OCI-LY1 (cell line): ENCODE results near the gene CLRN2.

Experiments used
- H2AFZ ChIP-seq: fragments of 200-600 bp; sonication (generic), shearing (Covaris generic); 2 replicates; pipeline ENCODE4 v1.6.0; 2014; ENCODE audit warnings: antibody characterized with exemption, mild to moderate bottlenecking, low read length
- H3F3A ChIP-seq: fragments of 200-600 bp; sonication (generic), shearing (Covaris generic); 2 replicates; pipeline ENCODE4 v1.6.0; 2014; ENCODE audit warnings: mild to moderate bottlenecking, antibody characterized with exemption, low read length, moderate library complexity; ENCODE audit not compliant: insufficient read depth
- H3K27ac ChIP-seq: fragments of 200-600 bp; sonication (generic); 2 replicates; pipeline ENCODE4 v1.5.1; 2014; ENCODE audit warnings: low read length, mixed run types, mild to moderate bottlenecking, low read depth; ENCODE audit not compliant: poor library complexity, severe bottlenecking
- H3K27me3 ChIP-seq: fragments of 200-600 bp; sonication (generic); 2 replicates; pipeline ENCODE4 v1.6.0; 2014; ENCODE audit warnings: antibody characterized with exemption, mild to moderate bottlenecking, low read length, moderate library complexity; ENCODE audit not compliant: insufficient read depth
- H3K36me3 ChIP-seq: fragments of 200-600 bp; sonication (generic); 2 replicates; pipeline ENCODE4 v1.6.1; 2014; ENCODE audit warnings: mild to moderate bottlenecking, antibody characterized with exemption, low read length, moderate library complexity, mixed read lengths; ENCODE audit not compliant: insufficient read depth
- H3K4me1 ChIP-seq: fragments of 200-600 bp; sonication (generic); 2 replicates; pipeline ENCODE4 v1.5.1; 2014; ENCODE audit warnings: mild to moderate bottlenecking, low read length, moderate library complexity; ENCODE audit not compliant: insufficient read depth, severe bottlenecking
- H3K4me2 ChIP-seq: fragments of 200-600 bp; sonication (generic), shearing (Covaris generic); 2 replicates; pipeline ENCODE4 v1.6.1; 2014; ENCODE audit warnings: low read length
- H3K4me3 ChIP-seq: fragments of 200-600 bp; sonication (generic); 2 replicates; pipeline ENCODE4 v1.5.1; 2014; ENCODE audit warnings: low read length, low read depth, mild to moderate bottlenecking, mixed read lengths; ENCODE audit not compliant: poor library complexity, severe bottlenecking
- H3K79me2 ChIP-seq: fragments of 200-600 bp; shearing (Covaris generic); 2 replicates; pipeline ENCODE4 v1.6.1; 2016; ENCODE audit warnings: mixed run types, low read length, mixed read lengths; ENCODE audit not compliant: insufficient read depth
- H3K9ac ChIP-seq: fragments of 200-600 bp; sonication (generic), shearing (Covaris generic); 2 replicates; pipeline ENCODE4 v1.6.1; 2014; ENCODE audit warnings: mild to moderate bottlenecking, low read length, mixed read lengths
- H3K9me2 ChIP-seq: fragments of 200-600 bp; sonication (generic), shearing (Covaris generic); 2 replicates; pipeline ENCODE4 v1.6.1; 2014; ENCODE audit warnings: low read depth, mild to moderate bottlenecking, low read length, mixed read lengths
- H3K9me3 ChIP-seq: fragments of 200-600 bp; shearing (Covaris generic); 2 replicates; pipeline ENCODE4 v1.6.1; 2014; ENCODE audit warnings: low read length, mixed read lengths
- H4K20me1 ChIP-seq: fragments of 200-600 bp; sonication (generic), shearing (Covaris generic); 2 replicates; pipeline ENCODE4 v1.6.0; 2016; ENCODE audit warnings: mild to moderate bottlenecking, low read length; ENCODE audit not compliant: insufficient read depth
- EZH2 ChIP-seq: fragments of 200-600 bp; sonication (generic), shearing (Covaris generic); IDR thresholded peaks from 2 replicates; pipeline ENCODE4 v1.8.0; 2017; ENCODE audit warnings: borderline replicate concordance, mixed run types, mild to moderate bottlenecking, antibody characterized with exemption, low read length, moderate library complexity, mixed read lengths
- TF ChIP-seq, protein P1 (sequence below): fragments of 200-600 bp; sonication (generic), shearing (Covaris generic); IDR thresholded peaks from 2 replicates; pipeline ENCODE4 v1.5.1; 2017; ENCODE audit warnings: mild to moderate bottlenecking, antibody characterized with exemption, low read length, moderate library complexity, mixed read lengths

CLRN2 gene

DNA sequence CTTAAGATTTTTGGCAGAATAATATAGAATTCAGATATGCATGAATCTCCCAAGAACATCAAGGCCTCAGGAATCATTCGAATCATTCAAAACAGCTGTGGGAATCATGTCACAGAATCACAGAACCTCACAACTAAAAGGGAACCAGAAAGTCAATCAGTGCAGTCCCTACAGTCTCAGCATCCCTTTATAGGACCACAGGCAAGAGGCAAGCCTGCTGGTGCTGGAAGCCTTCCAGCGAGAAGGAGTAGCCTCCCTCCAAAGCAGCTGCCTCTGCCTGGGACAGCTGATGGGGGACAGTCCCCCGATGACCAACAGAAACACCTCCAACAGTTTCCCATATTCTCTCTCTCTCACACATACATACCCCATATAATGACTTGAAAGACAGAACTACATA is 23.8 kb upstream of the CLRN2 start:
- no peak for TF ChIP-seq EZH2
- TF ChIP-seq, protein P1, sequence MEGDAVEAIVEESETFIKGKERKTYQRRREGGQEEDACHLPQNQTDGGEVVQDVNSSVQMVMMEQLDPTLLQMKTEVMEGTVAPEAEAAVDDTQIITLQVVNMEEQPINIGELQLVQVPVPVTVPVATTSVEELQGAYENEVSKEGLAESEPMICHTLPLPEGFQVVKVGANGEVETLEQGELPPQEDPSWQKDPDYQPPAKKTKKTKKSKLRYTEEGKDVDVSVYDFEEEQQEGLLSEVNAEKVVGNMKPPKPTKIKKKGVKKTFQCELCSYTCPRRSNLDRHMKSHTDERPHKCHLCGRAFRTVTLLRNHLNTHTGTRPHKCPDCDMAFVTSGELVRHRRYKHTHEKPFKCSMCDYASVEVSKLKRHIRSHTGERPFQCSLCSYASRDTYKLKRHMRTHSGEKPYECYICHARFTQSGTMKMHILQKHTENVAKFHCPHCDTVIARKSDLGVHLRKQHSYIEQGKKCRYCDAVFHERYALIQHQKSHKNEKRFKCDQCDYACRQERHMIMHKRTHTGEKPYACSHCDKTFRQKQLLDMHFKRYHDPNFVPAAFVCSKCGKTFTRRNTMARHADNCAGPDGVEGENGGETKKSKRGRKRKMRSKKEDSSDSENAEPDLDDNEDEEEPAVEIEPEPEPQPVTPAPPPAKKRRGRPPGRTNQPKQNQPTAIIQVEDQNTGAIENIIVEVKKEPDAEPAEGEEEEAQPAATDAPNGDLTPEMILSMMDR: no peak
- Histone ChIP-seq H3K4me3 (no peak overlapping the region), H3F3A (no peaks in the 10 kb centered on the region), H3K27ac (no peak overlapping the region), H2AFZ (no peak overlapping the region), H3K27me3 (no peaks in the 10 kb centered on the region), H3K9ac (no peak overlapping the region), H3K79me2 (no peaks in the 10 kb centered on the region), H3K4me2 (no peak overlapping the region), H3K36me3 (peaks cover 19% of the 10 kb centered on the region), H3K9me2 (no peaks in the 10 kb centered on the region), H3K4me1 (no peaks in the 10 kb centered on the region), H3K9me3 (no peaks in the 10 kb centered on the region), H4K20me1 (no peaks in the 10 kb centered on the region)

DNA sequence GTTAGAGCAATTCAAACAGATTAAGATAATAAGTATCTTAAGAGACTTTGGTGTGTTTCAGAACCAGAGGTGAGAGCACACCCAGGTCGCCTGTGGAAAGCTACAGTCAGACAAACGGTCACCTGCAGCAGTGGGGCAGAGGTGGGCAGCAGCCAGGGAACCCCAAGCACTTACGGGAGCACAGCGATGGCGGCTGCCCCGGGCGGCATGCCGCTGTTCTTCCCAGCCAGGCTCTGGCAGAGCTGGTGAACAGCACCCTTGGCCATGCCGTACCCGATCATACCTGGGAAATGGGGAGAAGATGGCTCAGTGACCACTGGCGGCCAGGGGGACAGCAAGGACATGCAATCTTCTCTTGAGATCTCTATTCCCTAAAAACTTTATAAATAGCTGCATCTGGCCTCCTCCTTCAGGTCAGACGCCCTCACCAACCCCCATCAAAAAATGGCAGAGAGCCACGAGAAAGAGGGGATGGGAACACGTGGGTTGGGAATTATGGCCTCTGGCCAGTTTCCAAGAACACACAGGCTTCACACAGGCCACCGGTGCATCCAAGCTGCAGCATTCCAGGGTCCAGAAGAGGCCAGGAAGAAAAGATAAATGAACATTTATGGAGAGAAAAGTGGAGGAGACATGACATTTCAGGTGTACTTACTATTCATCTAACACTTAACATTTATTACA is 22.8 kb upstream of the CLRN2 start:
- Histone ChIP-seq H3K79me2 (no peaks in the 10 kb centered on the region), H3K36me3 (0 out of 2 replicates have a peak, but pooled peaks cover 10% of the 10 kb centered on the region), H3K9ac (no peak overlapping the region), H4K20me1 (no peaks in the 10 kb centered on the region), H3K9me3 (no peaks in the 10 kb centered on the region), H2AFZ (no peak overlapping the region), H3K4me1 (no peaks in the 10 kb centered on the region), H3F3A (no peaks in the 10 kb centered on the region), H3K27me3 (no peaks in the 10 kb centered on the region), H3K27ac (no peak overlapping the region), H3K4me2 (no peak overlapping the region), H3K9me2 (no peaks in the 10 kb centered on the region), H3K4me3 (no peak overlapping the region)
- TF ChIP-seq, protein P1: no peak
- no peak for TF ChIP-seq EZH2

DNA sequence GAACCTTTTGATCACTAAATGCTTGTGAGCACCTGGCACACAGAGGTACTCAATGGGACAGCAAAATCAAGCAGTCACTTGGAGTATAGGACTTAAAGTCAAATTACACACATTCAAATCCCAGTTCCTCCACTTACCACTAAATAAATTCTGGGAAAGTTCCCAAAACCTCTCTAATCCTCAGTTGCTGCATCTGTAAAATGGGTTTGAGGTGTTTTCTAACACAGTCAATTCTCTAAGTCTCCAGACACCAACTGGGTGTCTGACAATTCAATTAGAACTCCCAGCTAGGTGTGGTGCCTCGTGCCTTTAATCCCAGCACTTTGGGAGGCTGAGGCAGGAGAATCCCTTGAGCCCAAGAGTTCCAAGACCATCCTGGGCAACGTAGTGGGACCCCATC is 22.1 kb upstream of the CLRN2 start:
- H2AFZ ChIP-seq: no peak overlapping the region
- no peaks in the 10 kb centered on the region for H3K27me3 ChIP-seq
- no peak overlapping the region for H3K4me2 ChIP-seq
- no peaks in the 10 kb centered on the region for H3K9me2 ChIP-seq
- H3K4me3 ChIP-seq: no peak overlapping the region
- H3K79me2 ChIP-seq: no peaks in the 10 kb centered on the region
- TF ChIP-seq EZH2: no peak
- TF ChIP-seq, protein P1: no peak
- H3K36me3 ChIP-seq: 0 out of 2 replicates have a peak, but pooled peaks cover 12% of the 10 kb centered on the region
- H3K9ac ChIP-seq: no peak overlapping the region
- H3K27ac ChIP-seq: no peak overlapping the region
- no peaks in the 10 kb centered on the region for H3F3A ChIP-seq
- no peaks in the 10 kb centered on the region for H3K4me1 ChIP-seq
- no peaks in the 10 kb centered on the region for H3K9me3 ChIP-seq
- no peaks in the 10 kb centered on the region for H4K20me1 ChIP-seq
